ES-I3 (cell line): ENCODE measurements around the gene TMEFF2.

Experiments
- H3K36me3 ChIP-seq: 2 replicates; pipeline ENCODE4 v1.6.1; 2013; ENCODE audit warnings: mild to moderate bottlenecking, low read length, control low read depth, moderate library complexity; ENCODE audit not compliant: insufficient read depth
- H3K4me1 ChIP-seq: 2 replicates; pipeline ENCODE4 v1.6.1; 2013; ENCODE audit warnings: mild to moderate bottlenecking, control low read depth, low read length; ENCODE audit not compliant: insufficient read depth
- H3K9ac ChIP-seq: 2 replicates; pipeline ENCODE4 v1.6.1; 2013; ENCODE audit warnings: low read depth, mild to moderate bottlenecking, low read length, moderate library complexity
- H3K9me3 ChIP-seq: 2 replicates; pipeline ENCODE4 v1.6.1; 2013; ENCODE audit warnings: mild to moderate bottlenecking, low read length, moderate library complexity; ENCODE audit not compliant: control insufficient read depth, insufficient read depth

The TMEFF2 gene

DNA sequence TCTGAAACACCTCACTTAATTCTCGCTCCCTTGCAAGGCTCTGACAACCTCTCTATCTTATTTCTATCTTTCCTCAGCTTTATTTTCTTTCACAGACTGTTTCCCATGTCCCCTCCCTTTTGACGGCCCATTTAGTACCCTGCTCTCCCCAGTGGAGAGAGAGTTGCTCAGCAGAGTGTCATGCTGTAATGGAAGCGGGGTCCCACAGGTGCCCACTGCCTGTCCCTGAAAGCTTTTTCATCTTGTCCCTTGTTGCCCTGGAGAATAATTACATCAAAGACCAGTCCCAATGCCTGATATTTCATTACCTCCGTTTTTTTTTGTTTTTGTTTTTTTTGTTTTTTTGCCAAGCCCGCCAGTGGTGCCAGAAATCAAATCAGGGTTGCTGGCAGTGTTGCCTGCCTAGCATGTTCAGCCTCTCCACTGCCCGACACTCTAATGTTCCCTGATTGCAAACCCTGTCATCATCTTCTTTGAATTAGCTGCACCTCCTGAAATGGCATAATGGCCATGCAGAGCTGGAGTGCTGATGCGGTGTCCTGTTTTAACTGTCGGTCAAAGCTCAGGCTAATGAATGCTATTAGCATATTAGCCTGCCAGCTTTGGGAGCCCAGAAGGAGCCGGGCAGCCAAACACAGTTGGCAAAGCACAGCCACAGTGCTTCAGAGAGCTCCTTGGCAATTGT, 276.6 kb downstream of the TMEFF2 start:
- H3K9me3 ChIP-seq: no peaks in the 10 kb centered on the region
- H3K4me1 ChIP-seq: peaks cover 3% of the 10 kb centered on the region; the same call in 1 of the 2 replicates
- H3K9ac ChIP-seq: no peak overlapping the region
- no peaks in the 10 kb centered on the region for H3K36me3 ChIP-seq

DNA sequence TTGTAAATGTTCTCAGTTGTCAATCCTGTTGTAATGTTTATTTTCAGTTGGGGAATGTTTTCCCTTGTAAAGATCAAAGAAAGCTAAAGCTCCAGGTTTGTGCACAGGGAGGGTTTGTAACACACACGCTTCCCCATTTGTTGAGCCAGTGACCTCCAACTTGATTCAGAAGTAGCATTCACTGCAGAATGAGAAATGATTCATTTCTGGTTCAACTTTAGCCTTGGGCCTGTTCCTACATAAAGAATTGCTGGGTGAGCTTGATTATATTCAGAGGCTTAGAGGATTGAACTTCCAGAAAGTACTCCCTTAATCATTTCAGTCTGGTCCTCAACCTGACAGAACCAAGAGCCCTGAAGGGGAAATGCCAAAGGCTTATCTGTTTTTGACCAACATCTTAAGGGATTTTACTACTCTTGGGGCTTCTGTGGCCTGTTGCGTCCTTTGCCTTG, 277.3 kb downstream of the TMEFF2 start:
- H3K36me3 ChIP-seq: no peaks in the 10 kb centered on the region
- peaks cover 3% of the 10 kb centered on the region; the same call in 1 of the 2 replicates for H3K4me1 ChIP-seq
- H3K9ac ChIP-seq: no peak overlapping the region
- no peaks in the 10 kb centered on the region for H3K9me3 ChIP-seq

DNA sequence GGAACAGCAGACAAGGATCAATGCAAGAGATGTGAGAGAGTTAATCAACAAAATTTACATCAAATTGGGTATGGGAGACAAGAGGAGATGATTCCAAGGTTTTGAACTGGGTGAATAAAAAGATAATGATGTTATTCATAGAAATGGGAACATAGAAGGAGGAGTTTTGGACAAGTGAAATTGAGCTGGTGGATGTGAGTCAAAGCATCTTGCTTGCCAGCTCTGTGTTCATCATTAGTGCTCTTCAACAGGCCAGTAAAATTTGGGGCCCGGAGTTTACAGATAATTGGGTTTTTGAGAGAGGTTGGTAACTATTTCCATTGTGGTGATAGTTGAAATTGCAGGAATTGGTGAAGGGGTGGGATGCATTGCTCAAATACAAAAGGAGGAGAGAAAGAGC, 277.9 kb downstream of the TMEFF2 start:
- H3K4me1 ChIP-seq: peaks cover 3% of the 10 kb centered on the region; the same call in 1 of the 2 replicates
- no peaks in the 10 kb centered on the region for H3K9me3 ChIP-seq

DNA sequence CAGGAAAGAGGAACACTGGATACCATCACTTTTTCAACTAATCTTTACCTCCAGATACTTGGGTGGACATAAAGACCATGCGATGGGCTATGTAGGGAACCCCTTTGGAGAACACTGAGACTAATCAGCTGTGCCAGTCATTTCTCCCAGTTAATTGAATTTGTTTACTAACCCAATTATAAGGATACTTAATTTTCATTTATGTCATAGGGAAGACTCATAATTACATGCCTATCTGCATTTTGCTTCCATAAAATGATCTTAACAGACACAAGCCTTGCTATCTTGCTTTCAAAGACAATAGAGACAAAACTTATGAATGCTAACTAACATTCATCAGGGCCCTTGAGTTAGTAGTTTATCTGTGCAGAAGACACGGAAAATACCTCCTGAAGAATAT, 279.0 kb downstream of the TMEFF2 start:
- Histone ChIP-seq H3K9ac (no peak overlapping the region), H3K9me3 (no peaks in the 10 kb centered on the region), H3K4me1 (peaks cover 3% of the 10 kb centered on the region; the same call in 1 of the 2 replicates), H3K36me3 (no peaks in the 10 kb centered on the region)

More for the DNA sequence above, 277.9 kb downstream of the TMEFF2 start:
- no peak overlapping the region for H3K9ac ChIP-seq
- H3K36me3 ChIP-seq: no peaks in the 10 kb centered on the region

DNA sequence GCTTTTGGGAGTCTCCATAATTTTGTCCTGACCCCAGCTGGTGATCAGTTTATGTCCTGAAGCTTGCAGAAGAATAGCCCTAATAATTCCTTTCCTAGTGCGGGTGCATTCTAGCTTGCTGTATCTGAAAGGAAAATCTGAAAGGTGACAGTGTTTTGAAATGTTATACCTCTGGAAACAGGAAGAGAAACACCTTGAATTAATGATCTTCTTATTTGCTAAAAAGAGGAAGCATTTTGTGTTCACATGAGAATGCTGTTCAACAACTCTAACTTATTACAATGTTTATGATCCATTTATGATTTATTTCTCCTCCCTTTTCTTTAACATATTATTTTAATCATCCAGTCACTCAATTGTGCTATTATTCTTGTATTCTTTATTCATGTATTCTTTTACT, 280.9 kb downstream of the TMEFF2 start:
- Histone ChIP-seq H3K9me3 (no peaks in the 10 kb centered on the region), H3K4me1 (peaks cover 3% of the 10 kb centered on the region; the same call in 1 of the 2 replicates), H3K9ac (no peak overlapping the region), H3K36me3 (no peaks in the 10 kb centered on the region)

DNA sequence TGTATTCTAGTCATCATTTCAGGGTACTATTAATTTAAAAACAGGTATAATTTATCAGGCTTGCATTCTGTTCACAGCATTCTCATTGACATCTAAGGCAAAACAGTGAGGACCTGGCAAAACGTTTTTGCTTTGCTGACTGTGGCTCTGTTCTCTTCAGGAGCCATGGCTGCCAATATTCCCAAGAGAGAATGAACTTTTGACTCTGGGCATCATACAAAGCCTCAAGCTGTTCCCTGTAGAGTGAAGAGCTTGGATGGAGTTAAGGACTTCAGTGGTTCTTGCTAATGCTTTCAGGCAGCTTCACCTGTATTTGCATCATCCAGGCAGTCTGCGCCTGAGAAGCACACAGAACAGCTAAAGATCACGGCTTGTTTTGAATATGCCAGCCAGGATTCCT, 282.0 kb downstream of the TMEFF2 start:
- no peaks in the 10 kb centered on the region for H3K9me3 ChIP-seq
- no peak overlapping the region for H3K9ac ChIP-seq
- peaks cover 3% of the 10 kb centered on the region; the same call in 1 of the 2 replicates for H3K4me1 ChIP-seq
- H3K36me3 ChIP-seq: no peaks in the 10 kb centered on the region

DNA sequence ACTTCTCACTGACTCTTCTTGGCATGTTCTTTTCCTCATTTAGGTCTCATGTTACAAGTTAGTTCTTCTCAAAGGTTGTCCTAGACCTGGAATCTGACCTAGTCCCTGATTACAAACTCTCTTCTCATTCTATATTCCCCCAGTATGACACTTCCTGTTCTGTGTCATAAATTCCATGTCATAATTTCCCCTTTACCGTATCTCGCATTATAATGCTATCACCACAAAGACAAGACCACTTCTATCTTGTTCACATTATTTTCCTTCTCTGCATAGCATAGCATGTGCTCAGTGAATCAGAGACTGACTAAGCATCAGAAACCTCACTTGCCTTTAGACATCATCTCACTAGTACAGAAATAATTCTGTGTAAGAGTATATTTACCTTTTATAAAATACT, 284.2 kb downstream of the TMEFF2 start:
- no peak overlapping the region for H3K9ac ChIP-seq
- H3K36me3 ChIP-seq: no peaks in the 10 kb centered on the region
- H3K9me3 ChIP-seq: no peaks in the 10 kb centered on the region
- peaks cover 3% of the 10 kb centered on the region; the same call in 1 of the 2 replicates for H3K4me1 ChIP-seq

DNA sequence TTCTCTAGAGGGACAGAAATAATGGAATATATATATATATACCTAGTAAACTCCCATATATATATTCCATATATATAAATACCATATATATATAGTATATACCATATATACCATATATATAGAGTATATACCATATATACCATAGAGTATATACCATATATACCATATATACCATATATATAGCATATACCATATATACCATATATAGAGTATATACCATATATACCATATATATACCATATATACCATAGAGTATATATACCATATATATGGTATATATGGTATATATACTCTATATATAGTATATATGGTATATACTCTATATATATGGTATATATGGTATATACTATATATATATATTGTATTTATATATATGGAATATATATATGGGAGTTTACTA, 285.9 kb downstream of the TMEFF2 start:
- Histone ChIP-seq H3K9me3 (no peaks in the 10 kb centered on the region), H3K9ac (no peak overlapping the region), H3K36me3 (no peaks in the 10 kb centered on the region)

DNA sequence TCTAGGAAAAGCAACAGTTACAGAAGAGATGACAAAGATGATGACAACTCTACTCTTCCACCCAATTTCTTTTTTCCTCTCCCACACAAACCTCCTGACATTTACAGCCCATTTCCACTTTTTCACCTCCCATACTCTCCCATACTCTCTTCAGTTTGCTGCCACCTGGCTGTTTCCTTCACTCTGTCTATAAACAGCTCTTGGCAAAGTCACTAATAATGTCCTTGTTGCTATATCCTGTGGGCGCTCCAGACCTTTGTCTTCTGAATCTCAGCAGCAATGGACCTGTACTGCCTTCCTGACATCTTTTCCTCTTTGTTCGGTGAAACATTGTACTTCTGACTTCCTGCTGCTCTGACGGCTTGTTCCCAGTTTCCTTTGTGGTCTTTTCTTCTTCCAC, 287.2 kb downstream of the TMEFF2 start:
- no peaks in the 10 kb centered on the region for H3K36me3 ChIP-seq
- no peak overlapping the region for H3K9ac ChIP-seq
- peaks cover 1% of the 10 kb centered on the region; the same call in 1 of the 2 replicates for H3K9me3 ChIP-seq
- H3K4me1 ChIP-seq: no peaks in the 10 kb centered on the region; the same call in 1 of the 2 replicates

More for the DNA sequence above, 285.9 kb downstream of the TMEFF2 start:
- H3K4me1 ChIP-seq: peaks cover 3% of the 10 kb centered on the region; the same call in 1 of the 2 replicates

DNA sequence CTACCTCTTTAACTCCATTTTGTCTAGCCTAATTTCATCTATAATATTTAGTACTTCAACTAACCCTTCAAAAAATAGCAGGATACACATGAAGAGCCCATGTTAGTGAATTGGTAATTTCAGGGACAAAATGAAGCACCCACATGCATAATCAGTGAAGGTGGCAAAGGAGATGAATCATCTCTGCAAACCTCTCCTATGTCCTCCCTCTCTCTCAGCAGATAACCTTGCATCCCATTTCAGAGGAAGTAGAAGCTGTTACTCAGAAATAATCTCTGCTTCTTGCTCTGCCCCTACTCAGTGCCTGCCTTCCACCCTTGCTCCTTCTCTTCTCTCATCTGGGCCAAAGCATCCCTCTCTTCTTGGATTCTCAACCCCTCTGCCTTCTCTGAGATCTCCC, 287.6 kb downstream of the TMEFF2 start:
- no peaks in the 10 kb centered on the region for H3K36me3 ChIP-seq
- no peaks in the 10 kb centered on the region; the same call in 1 of the 2 replicates for H3K4me1 ChIP-seq
- H3K9ac ChIP-seq: no peak overlapping the region
- H3K9me3 ChIP-seq: peaks cover 6% of the 10 kb centered on the region; the same call in 1 of the 2 replicates

DNA sequence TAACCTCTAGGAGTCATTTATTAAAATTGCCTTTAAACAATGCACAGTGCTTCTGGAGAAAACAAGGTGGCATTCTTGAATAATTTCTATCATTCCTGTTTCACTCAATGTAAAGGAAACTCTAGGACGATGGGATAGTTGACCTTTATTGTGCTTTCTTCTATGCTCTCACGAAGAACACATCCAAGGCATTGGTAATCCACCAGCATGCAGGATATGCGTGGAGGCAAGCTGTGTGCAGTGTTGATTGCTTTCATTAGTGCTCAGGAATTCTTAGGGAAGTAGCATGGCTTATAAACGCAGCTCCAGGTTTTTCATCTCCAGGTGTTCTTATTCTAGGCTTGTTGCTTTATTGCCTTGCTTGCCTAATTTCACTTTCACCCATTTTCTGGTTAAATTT, 289.4 kb downstream of the TMEFF2 start:
- peaks cover 18% of the 10 kb centered on the region for H3K9me3 ChIP-seq
- no peak overlapping the region for H3K9ac ChIP-seq
- H3K4me1 ChIP-seq: no peaks in the 10 kb centered on the region; the same call in 1 of the 2 replicates
- H3K36me3 ChIP-seq: no peaks in the 10 kb centered on the region

DNA sequence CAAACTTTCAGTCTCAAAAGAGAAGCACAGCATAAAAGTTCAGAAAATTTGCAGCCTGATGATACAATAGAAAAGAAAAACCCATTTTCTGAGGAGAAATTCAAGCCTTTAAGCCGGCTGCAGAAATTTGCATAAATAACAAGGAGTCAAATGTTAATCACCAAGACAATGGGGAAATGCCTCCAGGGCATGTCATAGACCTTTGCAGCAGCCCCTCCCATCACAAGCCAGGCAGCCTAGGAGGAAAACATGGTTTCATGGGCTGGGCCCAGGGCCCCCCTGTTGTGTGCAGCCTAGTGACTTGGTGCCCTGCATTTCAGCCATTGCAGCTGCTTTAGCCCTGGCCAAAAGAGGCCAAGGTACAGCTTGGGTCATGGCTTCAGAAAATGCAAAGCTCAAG, 293.7 kb downstream of the TMEFF2 start:
- Histone ChIP-seq H3K9me3 (peaks cover 18% of the 10 kb centered on the region), H3K36me3 (no peaks in the 10 kb centered on the region), H3K9ac (no peak overlapping the region), H3K4me1 (no peaks in the 10 kb centered on the region; the same call in 1 of the 2 replicates)

DNA sequence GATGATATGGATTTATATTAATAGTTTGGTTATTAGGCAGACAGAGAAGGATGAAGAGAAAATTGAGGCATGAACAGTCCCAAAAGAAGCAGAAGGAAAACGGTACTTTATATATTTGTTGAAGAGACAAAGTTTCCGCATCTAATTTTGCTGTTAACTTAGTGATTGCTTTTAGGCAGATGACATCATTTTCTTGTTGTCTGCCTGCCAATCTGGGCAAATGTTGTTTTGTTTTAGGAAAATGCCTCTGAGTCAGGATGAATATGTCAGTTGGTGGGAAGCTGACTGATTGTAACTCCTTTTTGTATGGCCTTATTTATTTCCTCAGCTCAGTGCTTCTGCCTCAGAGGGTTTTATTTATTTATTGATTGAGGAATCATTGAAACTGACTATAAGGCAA, 295.3 kb downstream of the TMEFF2 start:
- Histone ChIP-seq H3K9me3 (peaks cover 18% of the 10 kb centered on the region), H3K9ac (no peak overlapping the region), H3K36me3 (no peaks in the 10 kb centered on the region), H3K4me1 (no peaks in the 10 kb centered on the region)
